RWPE2 (cell line): Measurements from ENCODE around the gene NPW.
"Not testable (repeated sequence)": the region's sequence is repeated elsewhere in the genome, so short reads cannot be mapped to it uniquely, and the experiment has no call there.

ENCODE experiments used
- ATAC-seq: fragments of 200-7000 bp; cut with Tn5 transposase; 3 replicates; pipeline ENCODE4 v1.9.1; 2021; ENCODE audit warnings: low read depth
- DNase-seq: peaks from one replicate; pipeline ENCODE4 v3.0.0-alpha.2; 2020; ENCODE audit warnings: low spot score
- H3K27ac ChIP-seq: fragments of 450-650 bp; 2 replicates; pipeline ENCODE4 v1.5.1; 2017; ENCODE audit warnings: mild to moderate bottlenecking; ENCODE audit not compliant: poor library complexity, severe bottlenecking
- H3K27me3 ChIP-seq: fragments of 250-450 bp; sonication (Bioruptor Pico); 2 replicates; pipeline ENCODE4 v1.5.1; 2021; ENCODE audit warnings: mild to moderate bottlenecking, moderate library complexity; ENCODE audit not compliant: insufficient read depth, poor library complexity, severe bottlenecking
- H3K36me3 ChIP-seq: fragments of 250-450 bp; sonication (Bioruptor Pico); 2 replicates; pipeline ENCODE4 v1.5.1; 2020; ENCODE audit warnings: low read depth, mild to moderate bottlenecking, moderate library complexity
- H3K4me1 ChIP-seq: fragments of 250-450 bp; sonication (Bioruptor Pico); 2 replicates; pipeline ENCODE4 v1.5.1; 2021; ENCODE audit warnings: mild to moderate bottlenecking, moderate library complexity; ENCODE audit not compliant: insufficient read depth, poor library complexity, severe bottlenecking
- H3K4me3 ChIP-seq: fragments of 250-450 bp; sonication (Bioruptor Pico); 2 replicates; pipeline ENCODE4 v1.5.1; 2021; ENCODE audit warnings: mild to moderate bottlenecking, moderate library complexity; ENCODE audit not compliant: severe bottlenecking
- H3K9me3 ChIP-seq: fragments of 250-450 bp; sonication (Bioruptor Pico); 2 replicates; pipeline ENCODE4 v1.5.1; 2021; ENCODE audit warnings: mild to moderate bottlenecking, moderate library complexity; ENCODE audit not compliant: severe bottlenecking
- CTCF ChIP-seq: fragments of 450-650 bp; IDR thresholded peaks from one replicate; pipeline ENCODE4 v1.5.1; 2017; ENCODE audit warnings: mild to moderate bottlenecking, moderate library complexity; ENCODE audit not compliant: poor library complexity, severe bottlenecking

NPW gene

DNA sequence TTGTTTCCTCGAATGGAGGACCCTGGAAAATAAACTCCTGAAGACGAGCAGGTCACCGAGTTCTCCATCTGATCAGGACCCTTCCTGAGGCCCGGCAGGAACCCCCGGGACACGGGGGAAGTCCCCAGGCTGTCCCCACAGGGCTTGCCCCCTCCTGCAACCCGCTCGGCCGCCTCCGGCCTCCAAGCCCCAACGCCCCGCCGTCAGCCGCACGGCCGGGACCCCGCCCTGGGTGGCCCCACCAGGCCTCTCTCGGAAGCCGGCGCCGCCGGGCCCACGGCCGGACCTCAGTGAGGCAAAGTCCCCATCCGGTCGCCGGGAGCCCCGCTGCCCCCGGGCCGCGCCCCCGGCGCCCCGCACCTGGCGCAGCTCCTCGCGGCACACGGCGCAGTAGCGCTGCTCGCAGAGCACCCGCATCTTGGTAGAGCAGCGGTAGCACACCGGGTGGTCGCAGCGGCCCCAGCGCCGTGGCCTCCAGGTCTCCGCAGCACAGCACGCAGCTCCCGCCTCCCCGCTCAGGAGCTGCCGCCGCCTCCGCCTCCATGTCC, 10.3 kb upstream of the NPW start:
- peaks cover 7% of the 10 kb centered on the region for H3K4me1 ChIP-seq
- H3K4me3 ChIP-seq, result peak overlapping the region; percentile 77
- peaks cover 30% of the 10 kb centered on the region for H3K36me3 ChIP-seq
- no peaks in the 10 kb centered on the region for H3K27me3 ChIP-seq
- no peaks in the 10 kb centered on the region for H3K9me3 ChIP-seq
- ATAC-seq, result no peak
- H3K27ac ChIP-seq, result peak overlapping the region; percentile 85
- TF ChIP-seq CTCF, result no peak
- no peak for DNase-seq

DNA sequence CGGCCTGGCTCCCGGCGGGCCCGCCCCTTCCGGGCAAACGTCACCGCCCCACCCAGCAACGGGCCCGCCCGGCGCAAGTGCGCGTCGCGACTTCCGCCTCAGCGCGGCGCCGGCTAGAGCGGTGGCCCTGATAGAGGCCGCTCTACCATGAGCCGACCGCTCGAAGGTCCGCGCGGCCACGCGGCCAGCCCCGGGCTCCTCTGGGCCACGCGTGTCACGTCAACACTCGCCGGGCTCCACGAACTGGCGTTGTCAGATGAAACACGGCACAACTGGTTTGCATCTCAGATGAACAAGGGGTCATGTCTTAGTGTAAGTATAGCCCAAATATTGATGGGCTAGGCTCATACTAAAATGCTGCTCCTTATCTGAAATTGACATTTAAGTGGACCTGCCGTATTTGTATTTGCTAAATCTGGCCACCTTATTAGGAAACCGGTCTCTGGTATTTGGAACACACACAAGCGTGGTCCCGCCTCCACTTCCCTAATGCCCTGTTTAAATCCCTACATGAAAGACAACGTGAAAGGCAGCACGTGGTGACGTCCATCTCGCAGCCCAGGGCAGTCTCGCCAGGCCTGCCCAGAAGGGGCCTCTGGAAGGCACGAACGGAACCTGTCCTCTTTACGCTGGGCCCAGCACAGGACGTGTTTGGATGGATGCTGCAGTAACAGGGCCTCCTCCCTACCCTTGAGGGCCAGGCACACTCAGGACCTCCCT, 9.6 kb upstream of the NPW start, which contains the start of gene ZNF598:
ZNF598 (minus strand) TSS at position 31 of the 720 bp plus-strand sequence.
- H3K27ac ChIP-seq, result peak within 1 kb of the TSS; percentile 85
- H3K27me3 ChIP-seq, result no peaks in the 10 kb centered on the region
- no peak for TF ChIP-seq CTCF
- peaks cover 25% of the 10 kb centered on the region for H3K36me3 ChIP-seq
- peak within 1 kb of the TSS; percentile 77 for H3K4me3 ChIP-seq
- peaks cover 9% of the 10 kb centered on the region for H3K4me1 ChIP-seq
- H3K9me3 ChIP-seq, result no peaks in the 10 kb centered on the region
- DNase-seq (no peak), ATAC-seq (peak; percentile 74)

DNA sequence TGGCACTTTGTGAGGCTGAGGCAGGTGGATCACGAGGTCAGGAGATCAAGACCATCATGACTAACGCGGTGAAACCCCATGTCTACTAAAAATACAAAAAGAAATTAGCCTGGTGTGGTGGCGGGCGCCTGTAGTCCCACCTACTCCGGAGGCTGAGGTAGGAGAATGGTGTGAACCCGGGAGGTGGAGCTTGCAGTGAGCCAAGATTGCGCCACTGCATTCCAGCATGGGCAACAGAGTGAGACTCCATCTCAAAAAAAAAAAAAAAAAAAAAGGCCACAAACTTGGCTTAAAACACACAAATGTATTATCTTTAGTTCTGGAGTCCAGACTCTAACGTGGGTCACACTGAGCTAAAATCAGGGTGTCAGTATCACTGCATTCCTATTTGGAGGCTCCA, 7.9 kb upstream of the NPW start:
- not testable (repeated sequence) for H3K27ac ChIP-seq, H3K4me3 ChIP-seq, H3K9me3 ChIP-seq, DNase-seq, H3K27me3 ChIP-seq, ATAC-seq
- peaks cover 18% of the 10 kb centered on the region for H3K4me1 ChIP-seq
- H3K36me3 ChIP-seq, result peaks cover 13% of the 10 kb centered on the region

DNA sequence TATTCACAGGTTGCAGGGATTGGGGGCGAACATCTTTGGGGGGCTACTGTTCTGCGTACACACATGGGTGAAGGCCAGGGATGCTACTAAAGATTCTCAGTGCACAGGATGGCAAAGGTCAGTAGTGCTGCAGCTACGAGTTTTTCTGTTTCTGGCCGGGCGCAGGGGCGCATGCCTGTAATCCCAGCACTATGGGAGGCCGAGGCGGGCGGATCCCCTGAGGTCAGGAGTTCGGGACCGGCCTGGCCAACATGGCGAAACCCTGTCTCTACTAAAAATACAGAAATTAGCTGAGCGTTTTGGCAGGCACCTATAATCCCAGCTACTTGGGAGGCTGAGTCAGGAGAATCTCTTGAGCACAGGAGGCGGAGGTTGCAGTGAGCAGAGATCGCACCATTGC, 6.1 kb upstream of the NPW start:
- no peak overlapping the region for H3K27ac ChIP-seq
- peaks cover 10% of the 10 kb centered on the region for H3K4me1 ChIP-seq
- ATAC-seq, result no peak
- TF ChIP-seq CTCF, result no peak
- no peaks in the 10 kb centered on the region for H3K9me3 ChIP-seq
- H3K27me3 ChIP-seq, result no peaks in the 10 kb centered on the region
- no peak overlapping the region for H3K4me3 ChIP-seq
- peaks cover 4% of the 10 kb centered on the region; the same call in 1 of the 2 replicates for H3K36me3 ChIP-seq
- DNase-seq, result no peak

DNA sequence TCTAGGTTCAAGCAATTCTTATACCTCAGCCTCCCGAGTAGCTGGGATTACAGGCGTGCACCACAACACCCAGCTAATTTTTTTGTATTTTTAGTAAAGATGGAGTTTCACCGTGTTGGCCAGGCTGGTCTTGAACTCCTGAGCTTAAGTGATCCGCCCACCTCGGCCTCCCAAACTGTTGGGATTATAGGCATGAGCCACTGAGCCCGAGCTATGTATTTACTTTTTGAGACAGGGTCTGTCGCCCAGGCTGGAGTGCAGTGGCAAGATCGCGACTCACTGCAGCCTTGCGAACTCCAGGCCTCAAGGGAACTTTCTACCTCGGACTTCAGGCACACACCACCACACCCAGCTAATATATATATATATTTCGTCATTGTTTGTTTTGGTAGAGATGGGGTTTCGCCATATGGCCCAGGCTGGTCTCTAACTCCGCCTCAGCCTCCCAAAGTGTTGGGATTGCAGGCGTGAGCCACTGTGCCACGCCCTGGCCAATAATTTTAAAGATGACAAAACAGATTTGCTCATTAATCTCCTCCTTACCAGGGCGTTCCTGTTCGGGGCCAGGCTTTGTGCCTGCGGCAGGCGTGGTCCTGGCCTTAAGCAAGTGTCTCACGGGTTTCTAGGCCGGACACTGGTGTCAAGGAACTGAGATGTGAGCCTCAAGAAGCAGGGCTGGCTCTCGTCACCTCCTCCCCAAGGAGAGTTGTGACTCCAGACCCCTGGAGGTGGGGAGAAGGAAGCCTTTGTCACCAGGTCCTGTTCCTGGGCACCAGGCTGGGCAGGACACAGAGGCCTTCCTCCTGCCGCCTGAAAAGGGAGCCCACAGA, 4.3 kb upstream of the NPW start:
- Histone ChIP-seq H3K36me3 (no peaks in the 10 kb centered on the region), H3K4me1 (peaks cover 10% of the 10 kb centered on the region), H3K9me3 (no peaks in the 10 kb centered on the region), H3K27me3 (peaks cover 11% of the 10 kb centered on the region), H3K4me3 (no peak overlapping the region), H3K27ac (peak overlapping the region; percentile 53)
- ATAC-seq, result peak; percentile 90
- TF ChIP-seq CTCF, result no peak
- DNase-seq, result no peak
